Endothelial cell of umbilical vein (primary cell): ENCODE data around the gene PTPRD.

Experiments
- CTCF ChIP-seq, 2 donors: IDR thresholded peaks; 1 replicate in 1 of 2; 2 replicates in 1 of 2; pipeline ENCODE4 v1.5.1; 2011; ENCODE audit warnings: low read length in 2 of 2, mild to moderate bottlenecking in 2 of 2, moderate library complexity in 2 of 2, control low read depth in 1 of 2, inconsistent platforms in 1 of 2, low read depth in 1 of 2; ENCODE audit not compliant: insufficient read depth in 1 of 2; ENCODE audit errors: extremely low read depth in 1 of 2
- EZH2 ChIP-seq: IDR thresholded peaks from 2 replicates; pipeline ENCODE4 v1.6.1; 2012; ENCODE audit warnings: borderline replicate concordance, low read depth, mild to moderate bottlenecking, moderate library complexity, low read length, inconsistent platforms; ENCODE audit not compliant: severe bottlenecking
- FOS ChIP-seq: IDR thresholded peaks from 2 replicates; pipeline ENCODE4 v1.6.1; 2011; ENCODE audit warnings: mild to moderate bottlenecking, low read length, moderate library complexity, borderline replicate concordance; ENCODE audit not compliant: insufficient read depth
- JUN ChIP-seq: IDR thresholded peaks from 2 replicates; pipeline ENCODE4 v1.6.1; 2011; ENCODE audit warnings: borderline replicate concordance, low read depth; ENCODE audit not compliant: insufficient read length, insufficient read depth
- MYC ChIP-seq: IDR thresholded peaks from one replicate; pipeline ENCODE4 v1.6.1; 2011; ENCODE audit warnings: mild to moderate bottlenecking, low read depth, low read length
- POLR2A ChIP-seq: IDR thresholded peaks from 2 replicates; pipeline ENCODE4 v1.6.1; 2012; ENCODE audit warnings: low read depth, mild to moderate bottlenecking, control low read depth, low read length
- POLR2AphosphoS5 ChIP-seq: IDR thresholded peaks from 2 replicates; pipeline ENCODE4 v1.6.1; 2012; ENCODE audit warnings: low read depth, mild to moderate bottlenecking, control low read depth, low read length, moderate library complexity; ENCODE audit not compliant: insufficient read depth
- TF ChIP-seq, protein P1 (sequence below): IDR thresholded peaks from 2 replicates; pipeline ENCODE4 v1.6.1; 2011; ENCODE audit not compliant: insufficient read depth, insufficient read length

- TF ChIP-seq CTCF (IDR thresholded peaks at IDR 0.05; ENCODE audit: extremely low read depth in 1 of 2, insufficient read depth in 1 of 2, low read depth in 1 of 2, low read length in 2 of 2) (no peak), POLR2AphosphoS5 (no peak), POLR2A (no peak), EZH2 (no peak), MYC (no peak), JUN (no peak), FOS (no peak)
- TF ChIP-seq, protein P1, sequence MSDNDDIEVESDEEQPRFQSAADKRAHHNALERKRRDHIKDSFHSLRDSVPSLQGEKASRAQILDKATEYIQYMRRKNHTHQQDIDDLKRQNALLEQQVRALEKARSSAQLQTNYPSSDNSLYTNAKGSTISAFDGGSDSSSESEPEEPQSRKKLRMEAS = no peak
These were observed 2033.1 kb downstream of the PTPRD start for GRCh38 chr9:8579661-8580060.
